Parietal lobe (tissue), 1 donor: ENCODE measurements around the gene MCEMP1. TPM values are rescaled to one million over a fixed set of nuclear protein-coding genes. Genes with fewer than 3 reads are reported as not detected.

Experiments
- total RNA-seq: library from RNA; depleted of rRNA; stranded (reverse); fragments of >200 nt; gene quantifications from one replicate; pipeline ENCODE4 v1.2.3, GENCODE V29; 2014

The MCEMP1 gene
- total RNA-seq, result not detected

DNA sequence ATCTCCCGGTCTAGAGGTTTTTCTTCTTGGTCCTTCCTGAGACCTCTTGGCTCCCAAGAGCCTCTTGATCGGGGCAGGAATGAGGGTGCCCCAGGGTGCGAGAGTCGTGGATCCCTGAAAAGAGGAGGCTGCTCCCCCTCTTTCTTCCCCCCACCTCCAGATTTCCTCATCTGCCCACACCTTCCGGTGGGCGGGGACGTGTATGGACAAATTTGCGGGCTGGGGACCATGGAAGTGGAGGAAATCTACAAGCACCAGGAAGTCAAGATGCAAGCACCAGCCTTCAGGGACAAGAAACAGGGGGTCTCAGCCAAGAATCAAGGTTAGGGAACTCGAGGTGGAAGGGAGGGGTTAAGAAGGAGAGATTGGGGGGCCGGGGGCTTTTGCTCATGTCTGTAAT is at the start of gene MCEMP1:
Gene MCEMP1, plus strand, starts transcription at position 237 of the 400 bp plus-strand sequence. Its CDS starts 31 bp downstream, at position 268.

DNA sequence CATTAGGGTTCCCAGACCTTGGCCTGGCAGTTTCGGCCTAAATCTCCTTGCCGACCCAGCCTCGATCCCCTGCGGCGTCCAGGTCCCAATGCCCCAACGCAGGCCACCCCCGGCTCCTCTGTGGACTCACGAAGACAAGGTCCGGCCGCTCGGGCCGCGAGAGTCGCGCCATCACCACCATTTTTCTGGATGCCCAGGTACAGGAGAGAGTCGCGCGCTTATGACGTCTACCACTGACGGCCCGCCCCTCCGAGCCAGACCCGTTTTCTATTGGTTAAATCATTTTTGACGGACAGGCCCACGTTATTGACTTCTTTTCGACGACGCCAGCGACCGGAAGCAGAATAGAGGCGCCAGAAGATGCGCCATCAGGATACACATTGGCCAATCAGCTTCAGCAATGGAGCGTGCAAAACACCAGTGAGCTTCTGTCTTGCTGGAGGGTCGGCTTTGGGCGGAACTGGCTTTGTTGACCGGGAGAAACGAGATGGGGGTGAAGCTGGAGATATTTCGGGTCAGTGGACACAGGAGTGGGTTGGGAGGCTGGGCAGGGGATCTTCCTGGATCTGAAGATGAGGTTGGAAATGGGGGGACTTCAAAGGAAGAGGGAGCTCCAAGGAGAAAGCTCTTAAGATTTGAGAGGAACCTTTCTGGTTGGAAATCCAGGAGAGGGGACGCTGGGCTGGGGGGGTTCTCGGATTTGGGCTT is 47.4 kb upstream of the MCEMP1 start, which contains the start of the genes PET100 and XAB2:
Gene PET100, plus strand, starts transcription at position 447 of the 708 bp plus-strand sequence. Its CDS starts 41 bp downstream, at position 488.
Gene XAB2, minus strand, starts transcription at position 199 of the 708 bp plus-strand sequence. Its CDS starts 18 bp downstream, at position 181.

DNA sequence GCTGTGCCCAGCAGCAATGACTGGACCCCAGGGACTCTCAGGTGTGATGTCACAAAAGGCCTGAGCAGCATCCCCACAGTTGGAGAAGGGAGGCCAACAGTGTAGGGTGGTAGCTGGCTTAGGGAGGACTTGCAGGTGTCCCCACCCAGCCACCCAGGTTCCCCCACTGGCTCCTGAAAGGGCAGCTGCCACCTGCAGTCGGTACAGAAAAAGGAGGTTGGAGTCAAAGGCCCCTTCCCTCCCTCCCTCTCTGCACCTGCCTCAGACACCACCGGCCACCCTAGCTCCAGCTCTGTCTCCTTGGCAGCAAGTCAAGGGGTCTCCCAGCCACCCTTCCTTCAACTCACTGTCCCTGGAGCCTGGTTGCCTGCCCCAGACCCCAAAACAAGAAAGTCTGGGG is 43.2 kb upstream of the MCEMP1 start, which contains the start of gene PCP2:
Gene PCP2, minus strand, starts transcription at position 22 of the 400 bp plus-strand sequence. CDS start 262 bp downstream, outside the sequence.

GRCh38 chr19:7636691-7637373 is 40.1 kb upstream of the MCEMP1 start, which contains the start of gene STXBP2:
Gene STXBP2, plus strand, starts transcription at chr19:7637110. Its CDS starts 40 bp downstream, at chr19:7637150.

GRCh38 chr19:7668842-7669241 is 8.0 kb upstream of the MCEMP1 start, which contains the start of gene RETN:
Gene RETN, plus strand, starts transcription at chr19:7669049. Its CDS starts 278 bp downstream, at chr19:7669327.

GRCh38 chr19:7680606-7681339 is 3.9 kb downstream of the MCEMP1 start, which contains the start of gene TRAPPC5:
Gene TRAPPC5, plus strand, starts transcription at chr19:7680833. Its CDS starts 1,421 bp downstream, at chr19:7682254.

DNA sequence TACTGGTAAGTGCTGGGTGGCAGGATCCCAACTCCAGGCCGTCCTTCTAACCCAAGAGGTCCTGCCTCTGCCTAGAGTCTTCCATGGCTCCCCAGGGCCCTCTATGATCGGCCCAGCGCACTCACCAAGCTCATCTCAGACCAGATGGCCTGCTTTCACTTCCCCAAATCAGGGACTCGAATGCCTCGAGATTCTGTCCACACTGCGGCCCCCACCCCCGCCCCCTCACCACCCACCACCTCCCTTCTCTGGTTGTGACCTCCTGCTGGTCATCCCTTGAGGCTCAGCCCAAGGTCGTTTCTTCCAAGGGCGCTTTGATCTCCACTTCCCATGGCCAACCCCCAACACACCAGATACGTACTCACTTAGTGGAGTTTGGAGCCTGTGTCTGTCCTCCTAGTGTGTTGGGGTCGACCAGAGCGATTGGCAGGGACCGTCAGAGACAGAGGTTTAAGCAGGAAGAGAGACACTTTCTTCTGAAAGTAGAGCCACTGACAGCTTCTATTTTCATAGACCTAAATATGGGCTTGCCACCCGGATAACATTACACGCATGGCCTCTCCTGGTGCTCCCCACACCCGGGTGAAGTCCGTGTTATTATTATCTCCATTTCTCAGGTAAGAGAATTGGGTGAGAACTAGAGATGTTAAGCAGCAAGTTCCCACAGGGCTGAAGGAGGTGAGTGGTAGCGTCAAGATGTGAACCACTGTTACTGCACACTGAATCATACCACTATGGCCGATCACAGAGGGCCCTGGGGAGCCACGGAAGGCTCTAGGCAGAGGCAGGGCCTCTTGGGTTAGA is 25.0 kb downstream of the MCEMP1 start, which contains the start of gene FCER2:
Gene FCER2, minus strand, starts transcription at position 478 of the 804 bp plus-strand sequence. CDS start 2,371 bp downstream, outside the sequence.

Other genes with a start within 250 kb of the MCEMP1 start
- gene PEX11G, start 188.1 kb upstream of the MCEMP1 start, total RNA-seq, result 0.94 TPM
- 14.7 TPM for gene ZNF358, start 161.0 kb upstream of the MCEMP1 start, total RNA-seq
- gene MCOLN1, start 154.5 kb upstream of the MCEMP1 start, total RNA-seq, result 13.1 TPM
- gene PNPLA6, start 141.4 kb upstream of the MCEMP1 start, total RNA-seq, result 57.9 TPM
- 28.2 TPM for gene CAMSAP3, start 81.2 kb upstream of the MCEMP1 start, total RNA-seq
- gene XAB2, start 47.5 kb upstream of the MCEMP1 start, total RNA-seq, result 32.9 TPM
- gene PET100, start 47.3 kb upstream of the MCEMP1 start, total RNA-seq, result 23.2 TPM
- gene PCP2, start 43.4 kb upstream of the MCEMP1 start, total RNA-seq, result not detected
- 3.4 TPM for gene STXBP2, start 40.0 kb upstream of the MCEMP1 start, total RNA-seq
- not detected for gene RETN, start 8.0 kb upstream of the MCEMP1 start, total RNA-seq
- gene TRAPPC5, start 3.7 kb downstream of the MCEMP1 start, total RNA-seq, result 13.1 TPM
- not detected for gene FCER2, start 25.0 kb downstream of the MCEMP1 start, total RNA-seq
- gene CLEC4G, start 55.0 kb downstream of the MCEMP1 start, total RNA-seq, result not detected
- gene CD209, start 70.4 kb downstream of the MCEMP1 start, total RNA-seq, result not detected
- gene CLEC4M, start 86.2 kb downstream of the MCEMP1 start, total RNA-seq, result not detected
- 57.0 TPM for gene EVI5L, start 153.1 kb downstream of the MCEMP1 start, total RNA-seq
- 6.6 TPM for gene PRR36, start 197.3 kb downstream of the MCEMP1 start, total RNA-seq
- gene LRRC8E, start 211.4 kb downstream of the MCEMP1 start, total RNA-seq, result not detected
- gene MAP2K7, start 226.8 kb downstream of the MCEMP1 start, total RNA-seq, result 8.5 TPM
- gene TGFBR3L, start 237.7 kb downstream of the MCEMP1 start, total RNA-seq, result not detected
- 6.6 TPM for gene SNAPC2, start 243.2 kb downstream of the MCEMP1 start, total RNA-seq
- gene CTXN1, start 249.0 kb downstream of the MCEMP1 start, total RNA-seq, result 38.5 TPM